Inflammatory macrophage treated with lipopolysaccharide for 4 hours (primary cell): ENCODE results near the gene ABL2.
A peak's percentile ranks its signal among the peaks of the same experiment; 100 is the strongest.

Experiments used
- DNase-seq: peaks from one replicate; pipeline ENCODE4 v3.0.0-alpha.2; 2020

ABL2 gene

DNA sequence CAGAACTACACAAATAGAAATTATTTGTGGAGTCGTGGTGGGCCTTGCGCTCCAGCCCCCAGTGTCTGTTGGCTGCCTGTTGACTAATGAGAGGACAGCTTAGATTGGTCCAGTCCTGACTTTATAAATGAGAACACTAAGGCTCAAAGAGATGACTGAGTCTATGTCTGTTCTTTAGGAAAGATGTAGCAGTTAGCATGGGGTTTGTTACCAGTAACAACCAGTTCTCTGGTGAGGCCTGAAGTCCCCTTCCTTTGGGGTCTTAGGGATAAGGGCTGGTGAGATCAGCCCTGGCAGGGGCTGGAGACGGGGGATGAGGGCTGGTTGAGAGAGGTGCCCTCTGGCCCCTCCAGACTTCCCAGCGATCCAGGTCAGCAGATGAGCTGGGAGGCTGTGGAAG, 138.6 kb downstream of the ABL2 start:
- DNase-seq, result no peak

DNA sequence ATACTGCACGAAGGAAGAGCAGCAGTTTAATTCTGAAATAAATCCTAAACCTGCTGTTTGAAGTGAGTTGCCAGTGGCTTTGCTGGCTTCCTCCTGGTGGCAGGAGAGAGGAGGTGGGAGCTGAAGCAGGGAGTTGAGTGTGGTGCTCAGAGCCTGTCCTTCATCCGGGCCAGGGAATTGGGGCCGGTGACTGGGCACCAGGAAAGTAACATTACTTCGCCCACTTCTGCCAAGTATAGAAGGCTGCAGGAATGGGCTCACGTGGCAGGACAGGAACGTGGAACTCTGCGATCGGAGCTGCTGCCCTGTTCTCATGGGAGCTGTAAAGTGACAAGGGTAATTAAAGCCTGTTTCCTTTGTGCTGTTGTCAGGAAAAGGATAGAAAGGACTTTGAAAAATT, 139.0 kb downstream of the ABL2 start:
- no peak for DNase-seq

DNA sequence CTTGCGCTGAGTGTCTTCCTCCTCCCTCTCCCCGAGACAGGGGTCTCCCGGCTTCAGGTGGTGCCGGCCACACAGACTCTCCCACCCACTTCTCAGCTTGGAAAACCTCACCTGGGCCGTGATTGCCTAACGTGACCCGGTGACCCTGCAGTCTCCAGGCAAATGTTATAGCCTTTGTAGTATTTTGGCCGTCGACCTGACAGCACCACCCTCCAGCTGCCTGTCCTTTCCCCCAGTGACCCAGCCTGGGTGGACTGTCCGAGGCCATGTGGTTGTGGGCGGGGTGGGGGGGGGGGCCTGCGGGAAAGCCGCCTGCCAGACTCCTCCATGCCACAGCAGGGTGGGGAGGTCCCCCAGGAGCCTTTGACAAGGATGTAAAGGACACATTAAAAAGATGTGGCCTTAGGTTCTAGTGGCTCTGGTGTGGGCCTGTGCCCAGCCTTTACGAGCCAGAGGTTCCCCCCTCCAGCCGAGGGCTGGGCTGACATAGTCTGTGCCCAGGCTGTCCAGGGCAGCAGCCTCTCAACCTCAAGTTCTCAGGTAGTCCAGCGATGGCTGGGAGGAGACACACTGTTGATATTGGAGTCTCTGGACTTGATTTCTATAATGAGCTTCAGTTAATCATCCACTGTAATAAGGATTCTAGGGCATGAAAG, 139.5 kb downstream of the ABL2 start:
- no peak for DNase-seq

DNA sequence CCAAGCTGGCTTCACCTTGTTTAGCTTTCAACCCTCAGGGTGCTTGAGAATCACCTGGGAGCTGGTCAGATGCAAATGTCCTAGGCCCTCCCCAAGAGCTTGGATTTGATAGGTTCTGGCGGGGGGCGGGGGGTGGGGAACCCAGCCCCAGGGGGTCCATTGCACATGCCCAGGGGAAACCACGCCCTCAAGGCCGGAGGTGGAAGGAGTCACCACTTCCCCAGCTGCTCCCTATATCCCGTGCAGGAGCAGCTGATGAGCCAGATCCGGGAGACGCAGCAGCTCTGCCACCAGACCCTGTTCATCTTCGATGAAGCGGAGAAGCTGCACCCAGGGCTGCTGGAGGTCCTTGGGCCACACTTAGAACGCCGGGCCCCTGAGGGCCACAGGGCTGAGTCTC, 141.8 kb downstream of the ABL2 start:
- DNase-seq, result no peak

DNA sequence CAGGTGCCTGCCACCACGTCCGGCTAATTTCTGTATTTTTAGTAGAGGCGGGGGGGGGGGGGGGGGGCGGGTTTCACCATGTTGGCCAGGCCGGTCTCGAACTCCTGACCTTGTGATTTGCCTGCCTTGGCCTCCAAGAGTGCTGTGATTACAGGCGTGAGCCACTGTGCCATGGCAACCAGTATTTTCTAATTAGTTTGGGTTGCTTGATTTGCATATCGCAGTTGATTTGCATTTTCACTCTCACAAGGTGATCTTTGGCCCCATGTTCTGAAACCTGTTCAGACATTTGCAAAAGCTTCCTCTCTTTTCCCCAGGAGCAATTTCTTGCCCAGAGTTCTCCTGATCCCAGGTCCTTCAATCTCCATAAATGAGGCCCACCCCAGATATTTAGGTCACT, 145.9 kb downstream of the ABL2 start:
- DNase-seq, result no peak

DNA sequence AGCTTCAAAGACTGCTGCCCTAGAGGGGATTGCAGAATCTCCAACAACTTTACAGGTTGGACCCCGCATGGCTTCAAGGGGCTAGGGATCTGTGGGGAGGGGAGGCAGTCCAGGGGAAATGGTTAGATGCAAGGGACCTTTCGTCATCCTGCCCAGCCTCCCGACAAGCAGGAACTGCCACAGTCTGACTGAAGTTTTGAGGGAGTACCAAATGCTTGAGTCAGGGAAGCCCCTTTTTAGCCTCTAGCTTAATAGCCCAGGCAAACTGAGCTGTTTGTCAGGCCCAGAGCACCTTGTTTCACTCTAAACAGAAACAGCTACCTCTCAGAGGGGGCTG, 146.5 kb downstream of the ABL2 start:
- DNase-seq, result peak; percentile 61

DNA sequence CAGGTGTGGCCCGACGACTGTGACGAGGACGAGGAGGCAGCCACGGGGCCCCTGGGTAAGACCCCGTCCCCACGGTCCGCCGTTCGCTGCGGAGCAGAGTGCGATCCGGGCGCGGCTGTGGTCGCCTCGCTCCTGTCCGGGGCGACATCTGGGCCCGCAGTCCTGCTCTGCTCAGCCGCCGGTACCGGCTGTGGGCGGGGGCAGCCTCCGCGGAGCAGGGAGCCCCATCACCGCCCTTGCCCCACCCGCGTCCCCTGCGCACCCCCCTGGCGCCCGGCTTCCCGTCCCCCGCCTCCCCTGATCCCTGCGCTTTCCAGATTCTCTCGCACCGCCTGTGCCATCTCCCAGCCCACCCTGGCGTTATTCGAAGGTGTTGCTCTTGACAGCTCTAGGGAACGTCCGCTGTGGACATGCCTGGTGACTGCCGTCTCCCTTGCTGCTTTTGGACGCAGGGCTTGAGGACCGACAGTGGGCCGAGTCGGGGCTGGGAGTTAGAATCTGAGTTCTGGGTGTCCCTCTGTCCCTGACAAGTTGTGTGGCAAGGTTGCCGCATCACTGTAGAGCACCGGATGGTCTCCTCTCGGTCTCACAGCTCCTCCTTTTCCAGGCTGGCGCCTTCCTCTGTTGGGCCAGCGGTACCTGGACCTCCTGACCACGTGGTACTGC, 147.0 kb downstream of the ABL2 start:
- DNase-seq, result peak; percentile 35

DNA sequence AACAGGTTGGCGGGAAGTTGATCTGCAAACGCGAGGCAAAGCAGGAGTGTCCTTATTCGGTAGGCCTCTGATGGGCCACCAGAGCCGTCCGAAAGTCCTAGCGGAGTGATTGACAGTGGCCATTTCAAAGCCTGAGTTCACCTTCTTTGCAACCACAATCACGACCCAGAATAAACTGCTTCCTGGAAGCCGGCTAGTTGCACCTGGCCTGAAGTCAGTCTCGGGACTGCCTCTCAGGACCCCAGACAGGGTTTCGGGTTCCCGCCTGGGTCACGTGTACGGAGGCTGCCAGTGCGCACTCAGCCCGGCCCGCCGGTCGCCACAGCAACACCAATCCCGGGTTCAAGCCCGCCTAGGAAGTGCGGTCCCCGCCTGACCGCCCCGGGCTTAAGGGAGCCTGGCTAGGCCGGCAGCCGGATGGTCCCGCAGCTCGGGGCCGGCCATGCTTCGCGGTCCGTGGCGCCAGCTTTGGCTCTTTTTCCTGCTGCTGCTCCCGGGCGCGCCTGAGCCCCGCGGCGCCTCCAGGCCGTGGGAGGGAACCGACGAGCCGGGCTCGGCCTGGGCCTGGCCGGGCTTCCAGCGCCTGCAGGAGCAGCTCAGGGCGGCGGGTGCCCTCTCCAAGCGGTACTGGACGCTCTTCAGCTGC, 147.7 kb downstream of the ABL2 start, which contains the start of gene TOR3A:
TOR3A (plus strand) TSS at position 384 of the 646 bp plus-strand sequence; CDS start at position 443, 59 bp downstream.
- peak; percentile 87 for DNase-seq

DNA sequence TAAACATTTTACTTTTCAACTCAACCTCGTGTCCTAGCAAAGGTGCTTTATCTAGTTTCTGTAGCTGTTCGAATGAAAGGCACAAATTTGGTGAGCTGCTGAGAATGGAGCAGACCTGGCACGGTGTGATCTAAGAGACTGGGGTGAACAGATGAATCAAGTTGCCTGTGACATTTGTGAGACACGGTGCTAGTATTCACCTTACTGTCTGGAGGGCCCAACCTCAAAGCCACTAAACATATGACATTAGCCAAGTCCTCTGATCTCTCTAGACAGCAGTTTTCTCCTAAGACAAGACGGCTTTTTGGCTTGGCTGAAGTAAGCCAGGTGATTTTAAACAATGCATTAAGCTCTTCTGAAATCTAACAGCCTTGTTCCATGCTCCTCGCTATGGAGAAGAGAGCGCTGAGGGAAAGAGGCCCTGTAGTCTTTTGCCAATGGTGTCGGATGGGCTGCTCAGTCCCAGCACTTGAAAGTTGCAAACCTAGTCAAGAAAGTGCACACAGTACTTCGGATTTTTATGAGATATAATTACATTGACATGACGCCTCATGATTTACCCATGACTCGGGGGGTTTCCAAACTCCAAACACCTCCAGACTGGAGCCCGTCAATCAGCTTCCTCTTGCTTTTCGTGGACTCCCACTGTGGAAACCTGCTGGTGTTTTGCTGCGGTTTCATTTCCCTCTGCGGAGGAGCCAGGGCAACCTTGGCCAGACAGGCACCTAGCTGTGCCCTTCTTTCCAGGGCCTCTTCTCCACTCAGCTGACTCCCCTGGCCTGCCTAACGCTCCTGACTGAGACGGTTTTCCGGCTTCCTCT, 148.4 kb downstream of the ABL2 start:
- DNase-seq, result peak; percentile 88

DNA sequence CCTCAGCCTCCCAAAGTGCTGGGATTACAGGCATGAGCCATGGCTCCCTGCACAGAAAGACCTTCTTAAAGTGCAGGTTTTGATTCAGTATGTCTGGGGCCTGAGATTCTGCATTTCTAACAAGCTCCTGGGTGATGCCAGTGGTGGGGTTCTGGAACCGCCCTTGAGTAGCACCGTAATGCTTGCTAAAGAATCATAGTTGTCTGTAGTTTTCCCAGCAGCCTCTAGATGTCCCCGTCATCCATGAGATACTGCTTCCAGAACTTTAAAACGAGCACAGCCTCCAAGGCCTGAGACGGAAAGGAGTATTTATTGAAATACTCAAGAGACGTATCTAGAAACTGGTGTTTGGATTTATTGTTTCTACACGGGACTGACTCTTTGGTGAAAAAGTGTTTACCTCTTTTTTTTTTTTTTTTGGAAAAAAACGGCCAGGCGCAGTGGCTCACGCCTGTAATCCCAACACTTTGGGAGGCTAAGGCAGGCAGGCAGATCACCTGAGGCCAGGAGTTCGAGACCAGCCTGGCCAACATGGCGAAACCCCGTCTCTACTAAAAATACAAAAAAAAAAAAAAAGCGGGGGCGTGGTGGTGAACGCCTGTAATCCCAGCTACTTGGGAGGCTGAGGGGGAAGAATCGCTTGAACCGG, 150.2 kb downstream of the ABL2 start:
- peak; percentile 83 for DNase-seq

DNA sequence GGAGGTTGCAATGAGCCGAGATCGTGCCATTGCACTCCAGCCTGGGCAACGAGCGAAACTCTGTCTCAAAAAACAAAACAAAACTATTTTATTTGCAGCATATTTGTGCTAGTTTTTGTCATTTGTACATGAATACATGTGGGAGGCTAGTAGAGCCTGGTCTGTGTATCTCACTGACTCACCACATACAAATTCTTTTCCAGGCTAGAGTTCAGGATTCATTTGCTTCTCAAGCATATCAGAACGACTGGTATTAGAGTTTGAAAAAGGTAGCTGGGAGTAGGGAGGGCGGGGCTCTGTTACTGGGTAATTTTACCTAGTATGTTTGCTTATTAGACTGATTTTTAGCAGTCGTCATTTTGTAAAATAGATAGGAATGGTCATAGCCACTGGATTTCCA, 152.1 kb downstream of the ABL2 start:
- no peak for DNase-seq

DNA sequence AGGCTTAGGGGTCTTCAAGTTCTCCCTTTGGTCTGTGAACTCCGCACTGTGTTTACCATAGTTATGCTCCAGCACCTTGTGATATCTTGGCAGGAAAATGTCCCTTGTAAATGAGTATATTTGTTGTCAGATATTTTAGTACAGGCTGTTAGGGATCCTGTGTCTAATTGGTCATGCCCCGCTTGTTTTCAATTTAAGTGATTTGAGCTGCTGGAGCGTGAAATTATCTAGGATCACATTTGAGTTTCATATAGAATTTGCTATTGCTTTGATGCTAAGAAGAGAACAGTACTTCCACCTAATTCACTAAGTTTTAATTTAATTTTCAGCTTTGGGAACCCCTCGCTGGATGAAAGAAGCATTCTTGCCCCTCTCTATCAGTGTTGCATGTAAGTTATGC, 163.0 kb downstream of the ABL2 start:
- DNase-seq, result no peak

DNA sequence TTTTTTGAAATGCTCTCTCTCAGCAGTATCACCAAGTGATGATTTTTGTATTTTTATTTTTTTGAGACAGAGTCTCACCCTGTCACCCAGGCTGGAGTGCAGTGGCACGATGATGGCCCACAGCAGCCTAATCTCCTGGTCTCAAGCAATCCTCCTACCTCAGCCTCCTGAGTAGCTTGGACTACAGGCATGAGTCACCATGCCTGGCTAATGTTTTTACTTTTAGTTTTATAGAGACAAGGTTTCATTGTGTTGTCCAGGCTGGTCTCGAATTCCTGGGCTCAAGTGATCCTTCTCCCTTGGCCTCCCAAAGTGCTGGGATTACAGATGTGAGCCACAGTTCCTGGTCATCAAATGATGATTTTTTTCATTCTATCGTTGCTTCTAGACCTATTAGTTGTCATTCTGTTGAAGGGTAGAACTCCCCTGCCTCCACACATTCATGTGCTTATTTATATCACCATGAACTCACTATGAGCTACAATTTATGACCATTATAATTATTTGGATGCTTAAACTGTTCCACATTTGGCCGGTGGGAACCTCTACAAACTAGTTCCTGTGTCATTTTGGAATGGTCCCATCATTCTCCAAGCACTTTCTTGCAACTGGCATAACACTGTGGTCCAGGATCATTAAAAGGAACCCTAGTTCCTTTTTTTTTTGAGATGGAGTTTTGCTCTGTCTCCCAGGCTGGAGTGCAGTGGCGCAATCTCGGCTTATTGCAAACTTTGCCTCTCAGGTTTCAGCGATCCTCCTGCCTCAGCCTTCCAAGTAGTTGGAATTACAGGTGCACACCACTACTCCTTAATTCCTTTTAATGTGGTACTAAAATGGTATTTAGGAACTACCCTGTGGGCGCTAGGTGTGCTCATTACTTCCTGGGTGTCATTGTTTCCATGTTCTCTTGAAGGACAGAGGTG, 167.9 kb downstream of the ABL2 start:
- no peak for DNase-seq

DNA sequence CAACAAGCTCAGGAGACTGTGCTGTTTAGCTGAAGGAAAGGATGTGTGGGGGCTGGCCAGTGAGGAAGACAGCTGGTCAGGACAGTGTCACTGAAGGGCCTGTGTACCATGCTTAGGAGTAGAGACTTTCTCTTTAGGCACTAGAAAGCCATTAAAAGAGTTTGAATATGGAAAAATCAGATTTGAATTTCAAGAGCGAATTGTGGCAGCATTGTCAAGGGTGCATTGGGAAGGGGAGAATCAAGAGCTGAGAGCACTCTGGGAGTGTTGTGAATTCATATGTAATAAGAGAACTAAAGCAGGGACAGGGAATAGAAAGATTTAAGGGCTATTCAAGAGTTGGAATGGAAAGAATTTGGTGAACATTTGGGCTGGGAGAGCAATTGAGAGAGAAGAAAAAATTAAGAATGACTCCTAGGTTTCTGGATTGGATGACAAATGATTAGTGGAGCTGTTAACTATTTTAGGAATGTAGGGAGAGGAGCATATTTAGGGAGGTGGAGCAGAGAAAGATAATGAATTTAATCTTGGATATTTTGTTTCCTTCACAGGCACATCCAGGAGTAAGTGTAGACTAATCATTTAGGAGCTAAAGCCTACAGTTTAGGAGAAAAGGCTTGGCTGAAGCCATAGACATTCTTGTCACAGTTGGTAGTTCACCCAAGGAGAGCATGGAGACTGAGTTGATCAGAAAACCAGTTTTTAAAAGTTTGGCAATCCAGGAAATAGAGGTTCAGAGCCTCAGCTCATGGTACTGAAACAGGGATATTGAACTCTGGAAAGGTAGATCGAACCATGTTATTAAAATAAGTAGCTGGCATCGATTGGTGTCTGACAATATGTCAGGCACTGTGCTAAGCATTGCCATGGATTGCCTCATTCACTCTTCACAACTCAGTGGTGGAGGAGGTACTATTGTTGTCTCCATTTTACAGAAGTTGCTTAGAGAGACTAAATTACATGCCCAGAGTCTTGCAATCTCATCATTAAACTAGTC, 170.7 kb downstream of the ABL2 start:
- peak; percentile 67 for DNase-seq

DNA sequence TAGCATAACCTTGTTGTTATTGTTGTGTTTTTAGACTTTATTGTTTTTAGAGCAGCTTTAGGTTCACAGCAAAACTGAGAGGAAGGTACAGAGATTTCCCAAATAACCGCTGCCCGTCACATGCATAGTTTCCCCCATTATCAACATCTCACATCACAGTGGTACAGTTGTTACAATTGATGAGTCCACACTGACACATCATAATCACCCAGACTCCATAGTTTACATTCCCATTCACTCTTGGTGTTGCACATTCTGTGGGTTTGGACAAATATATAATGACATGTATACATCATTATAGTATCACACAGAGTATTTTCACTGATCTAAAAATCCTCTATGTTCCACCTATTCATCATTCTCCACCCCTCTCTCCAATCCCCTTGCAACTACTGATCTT, 173.5 kb downstream of the ABL2 start:
- no peak for DNase-seq

DNA sequence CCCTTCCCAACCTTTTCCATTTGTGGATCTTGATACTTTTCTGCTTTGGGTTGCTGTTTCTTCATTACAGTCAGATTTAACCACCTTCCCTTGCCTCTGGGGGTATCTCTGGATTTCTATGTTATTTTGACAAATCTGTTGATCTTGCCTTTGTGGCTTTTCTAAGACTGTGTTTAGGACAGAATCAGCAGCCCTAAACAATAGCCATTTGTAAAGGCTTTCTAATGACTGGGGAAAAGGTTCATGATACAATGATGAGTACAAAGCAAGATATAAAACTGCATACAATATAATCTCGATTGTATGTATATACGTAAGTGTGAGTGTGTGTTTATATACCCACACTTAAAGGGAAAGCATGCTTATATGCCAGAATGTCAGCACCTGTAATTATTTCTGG, 176.0 kb downstream of the ABL2 start:
- DNase-seq, result no peak

DNA sequence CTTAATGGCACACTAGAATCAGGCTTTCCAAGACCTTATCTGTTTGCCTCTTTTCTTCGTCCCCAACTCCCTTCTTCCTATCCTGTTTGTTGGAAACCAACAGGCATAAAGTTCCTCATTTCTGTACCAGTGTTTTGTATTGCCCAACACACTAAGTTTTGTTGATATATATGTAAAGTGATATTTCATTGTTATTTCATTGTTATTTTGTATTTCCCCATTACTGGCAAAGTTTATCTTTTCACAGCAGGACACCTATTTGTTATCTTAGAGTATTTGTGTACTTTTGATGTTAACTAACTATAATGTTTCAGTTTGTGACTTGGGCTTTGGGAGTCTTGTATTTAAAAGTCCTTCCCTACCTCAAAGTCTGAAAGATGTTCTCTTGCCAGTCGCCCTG, 176.7 kb downstream of the ABL2 start:
- peak; percentile 39 for DNase-seq
